Activated T-cell treated with anti-CD3 and anti-CD28 coated beads, Interleukin-2, amount 50 U/mL, for 72 hours (primary cell): ENCODE results near the gene SLC7A11. TPM values are rescaled to one million over a fixed set of nuclear protein-coding genes. Genes with fewer than 3 reads are reported as not detected.

Source experiments
- ATAC-seq, 2 donors: fragments of 150-1000 bp; cut with Tn5 transposase; replicated peaks in 1 of 2; 2 replicates each; pipeline ENCODE4 v1.10.0; 2021; ENCODE audit warnings: moderate library complexity in 2 of 2, mild to moderate bottlenecking in 1 of 2
- DNase-seq, 2 donors: peaks; one replicate each; pipeline ENCODE4 v3.0.0; 2021 to 2022; ENCODE audit warnings: mixed read lengths in 1 of 2
- H3K27ac Mint-ChIP-seq: one replicate; pipeline ENCODE4 v1.8.0; 2022; ENCODE audit warnings: mild to moderate bottlenecking, moderate library complexity, mixed read lengths
- H3K27me3 Mint-ChIP-seq: one replicate; pipeline ENCODE4 v1.8.0; 2022; ENCODE audit warnings: low read depth, mixed read lengths
- H3K36me3 Mint-ChIP-seq, 2 donors: one replicate each; pipeline ENCODE4 v1.8.0; 2022; ENCODE audit warnings: mixed read lengths in 2 of 2, mild to moderate bottlenecking in 1 of 2; ENCODE audit not compliant: insufficient read depth in 2 of 2
- H3K4me1 Mint-ChIP-seq: one replicate; pipeline ENCODE4 v1.8.0; 2022; ENCODE audit warnings: low read depth, mixed read lengths
- H3K4me3 Mint-ChIP-seq, 2 donors: one replicate each; pipeline ENCODE4 v1.8.0; 2022; ENCODE audit warnings: mild to moderate bottlenecking in 2 of 2, mixed read lengths in 2 of 2, moderate library complexity in 2 of 2
- H3K9me3 Mint-ChIP-seq, 2 donors: one replicate each; pipeline ENCODE4 v1.8.0; 2022; ENCODE audit warnings: mixed read lengths in 2 of 2
- total RNA-seq, 2 donors: library from RNA; stranded (reverse); gene quantifications; one replicate each; pipeline ENCODE4 v1.2.3, GENCODE V29; 2022

The SLC7A11 gene
- total RNA-seq, 2 donors from 2014 or later, result 13.8 to 15.4 TPM

DNA sequence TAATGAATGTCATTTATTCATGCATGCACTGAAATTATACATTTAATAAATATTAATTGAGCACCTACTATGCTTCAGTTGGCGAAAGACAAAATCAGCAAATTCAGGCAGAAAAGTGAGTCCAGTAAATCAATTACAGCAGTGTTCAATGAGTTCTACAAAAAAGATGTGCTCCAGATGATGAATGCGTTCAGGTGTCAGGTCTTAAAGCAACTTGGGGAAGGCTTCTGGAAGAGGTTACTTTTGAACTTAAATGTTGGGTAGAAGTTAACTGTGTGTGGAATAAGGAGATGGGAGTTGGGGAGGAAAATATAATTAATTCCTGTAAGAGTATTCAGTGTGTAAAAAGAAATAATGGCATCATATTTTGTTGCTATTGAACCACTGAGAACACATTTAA lies 79.0 kb downstream of the SLC7A11 start:
- Mint-ChIP-seq H3K27ac (no peak overlapping the region), H3K9me3 (peaks cover 0 to 1% of the 10 kb centered on the region in 2 donors), H3K36me3 (no peaks in the 10 kb centered on the region), H3K4me1 (no peaks in the 10 kb centered on the region), H3K27me3 (no peaks in the 10 kb centered on the region), H3K4me3 (no peak overlapping the region)
- DNase-seq (no peak), ATAC-seq (no peak)

DNA sequence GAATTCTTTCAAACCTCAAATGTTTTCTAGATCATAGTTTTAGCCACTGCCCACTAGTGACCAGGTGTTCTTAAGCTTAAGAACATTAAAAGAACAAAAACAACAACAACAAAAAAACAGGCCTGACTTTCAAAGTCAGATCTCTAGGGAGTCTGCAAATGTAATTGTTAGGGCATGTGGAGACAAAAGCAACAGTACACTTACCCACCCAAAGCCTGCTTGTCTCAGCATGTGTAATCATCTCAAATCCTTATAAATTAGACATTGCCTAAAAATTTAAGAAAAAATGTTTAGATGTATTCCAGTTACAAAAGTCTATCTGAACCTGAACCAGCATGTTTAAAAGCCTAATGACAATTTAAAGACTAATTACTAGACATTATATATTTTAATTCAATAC lies 79.9 kb downstream of the SLC7A11 start:
- no peaks in the 10 kb centered on the region for H3K36me3 Mint-ChIP-seq
- H3K4me3 Mint-ChIP-seq, result no peak overlapping the region
- no peak overlapping the region for H3K27ac Mint-ChIP-seq

DNA sequence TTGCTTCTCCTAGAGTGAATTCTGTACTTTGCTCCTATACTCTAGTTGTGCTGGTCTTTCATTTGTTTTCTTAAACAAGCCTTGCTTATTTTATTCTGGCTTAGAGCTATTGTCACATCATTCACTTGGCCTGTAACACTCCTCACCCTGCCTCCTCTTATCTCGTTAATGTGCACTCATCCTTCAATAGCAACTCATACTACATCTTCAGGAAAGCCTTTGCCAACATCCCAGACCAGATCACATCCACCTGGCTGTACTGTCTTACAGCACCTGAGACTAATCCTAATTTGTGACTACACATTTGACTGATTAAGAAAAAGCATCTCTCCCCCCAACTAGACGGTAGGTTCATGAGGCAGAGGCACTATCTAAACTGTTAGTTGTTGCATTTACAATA lies 80.8 kb downstream of the SLC7A11 start:
- DNase-seq (no peak), ATAC-seq (no peak)
- no peak overlapping the region for H3K27ac Mint-ChIP-seq
- peaks cover 0 to 1% of the 10 kb centered on the region in 2 donors for H3K9me3 Mint-ChIP-seq
- H3K36me3 Mint-ChIP-seq, result no peaks in the 10 kb centered on the region
- H3K27me3 Mint-ChIP-seq, result no peaks in the 10 kb centered on the region
- no peaks in the 10 kb centered on the region for H3K4me1 Mint-ChIP-seq
- no peak overlapping the region for H3K4me3 Mint-ChIP-seq

More for the DNA sequence above, 79.9 kb downstream of the SLC7A11 start:
- no peak for ATAC-seq
- Mint-ChIP-seq H3K4me1 (no peaks in the 10 kb centered on the region), H3K27me3 (no peaks in the 10 kb centered on the region), H3K9me3 (peaks cover 0 to 1% of the 10 kb centered on the region in 2 donors)
- DNase-seq, result no peak

DNA sequence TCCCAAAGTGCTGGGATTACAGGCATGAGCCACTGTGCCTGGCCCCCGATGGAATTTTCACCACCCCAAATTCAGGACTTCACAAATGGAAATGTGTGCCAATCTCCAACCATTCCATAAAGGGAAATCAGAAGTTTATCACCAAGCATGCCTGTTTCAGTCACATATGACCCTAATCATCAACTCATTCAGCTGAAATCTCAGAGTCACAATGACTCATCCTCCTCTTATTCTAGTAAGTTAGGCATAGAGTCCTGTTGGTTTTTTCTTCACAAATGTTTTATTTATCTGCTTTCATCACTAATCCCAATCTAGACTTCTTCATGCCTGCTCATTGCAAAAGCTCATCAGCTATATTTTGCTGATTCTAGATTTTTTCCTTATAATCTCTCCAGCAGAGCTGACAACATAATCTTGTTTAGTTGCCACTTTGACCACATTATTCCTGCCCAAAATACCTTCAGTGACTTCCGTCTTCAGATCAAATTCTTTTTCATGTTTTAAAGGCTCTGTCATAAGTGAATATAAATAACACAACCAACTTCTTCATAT lies 83.3 kb downstream of the SLC7A11 start:
- H3K4me1 Mint-ChIP-seq, result no peaks in the 10 kb centered on the region
- H3K4me3 Mint-ChIP-seq, result no peak overlapping the region
- no peak for DNase-seq
- ATAC-seq, result no peak
- H3K9me3 Mint-ChIP-seq, result peaks cover 0 to 1% of the 10 kb centered on the region in 2 donors
- no peaks in the 10 kb centered on the region for H3K36me3 Mint-ChIP-seq
- H3K27ac Mint-ChIP-seq, result no peak overlapping the region
- H3K27me3 Mint-ChIP-seq, result no peaks in the 10 kb centered on the region

DNA sequence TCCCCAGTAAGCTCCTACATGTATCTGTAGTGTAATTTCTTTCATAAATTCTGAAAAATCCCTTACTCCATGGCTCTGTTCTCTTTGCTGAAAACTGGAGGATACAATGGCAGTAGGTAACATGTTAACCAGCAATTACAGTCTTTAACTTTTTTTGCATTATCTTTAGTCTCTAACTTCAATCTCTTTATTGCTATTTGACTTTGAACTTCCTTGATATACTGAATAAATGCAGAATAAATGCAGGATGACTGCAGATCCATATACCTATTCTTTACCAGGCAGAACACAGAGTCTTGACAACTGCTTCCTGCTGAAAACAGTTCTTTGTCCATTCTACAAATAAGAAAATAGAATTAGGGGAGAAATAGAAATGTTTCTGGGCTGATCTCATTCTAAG lies 101.3 kb downstream of the SLC7A11 start:
- Mint-ChIP-seq H3K36me3 (no peaks in the 10 kb centered on the region), H3K9me3 (peaks cover 0 to 3% of the 10 kb centered on the region in 2 donors)
- no peak for DNase-seq

DNA sequence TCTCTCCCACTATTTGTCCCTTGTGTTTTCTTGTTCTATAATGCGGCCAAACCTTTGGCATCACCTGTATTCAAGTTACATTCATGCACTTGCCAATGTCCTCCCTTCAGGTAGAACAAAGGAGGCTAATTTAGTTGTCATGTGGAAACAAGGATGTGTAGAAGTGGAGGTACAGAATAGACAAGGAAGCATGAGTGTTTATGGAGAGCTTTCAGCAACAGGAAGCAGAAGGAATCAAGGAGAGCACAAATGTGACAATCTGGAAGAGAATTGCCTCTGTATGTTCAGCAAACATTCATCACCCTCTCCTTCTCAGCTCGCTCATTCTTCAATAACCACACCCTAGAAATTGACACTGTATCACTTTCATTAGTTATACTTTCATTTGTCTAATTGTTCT lies 103.4 kb downstream of the SLC7A11 start:
- no peaks in the 10 kb centered on the region for H3K36me3 Mint-ChIP-seq
- H3K4me1 Mint-ChIP-seq, result no peaks in the 10 kb centered on the region
- DNase-seq (no peak), ATAC-seq (no peak)
- H3K27ac Mint-ChIP-seq, result no peak overlapping the region
- peaks cover 0 to 3% of the 10 kb centered on the region in 2 donors for H3K9me3 Mint-ChIP-seq
- H3K27me3 Mint-ChIP-seq, result peaks cover 13% of the 10 kb centered on the region
- H3K4me3 Mint-ChIP-seq, result no peak overlapping the region

More for the DNA sequence above, 101.3 kb downstream of the SLC7A11 start:
- no peaks in the 10 kb centered on the region for H3K4me1 Mint-ChIP-seq
- H3K27me3 Mint-ChIP-seq, result peaks cover 13% of the 10 kb centered on the region
- H3K27ac Mint-ChIP-seq, result no peak overlapping the region
- ATAC-seq, result no peak
- no peak overlapping the region for H3K4me3 Mint-ChIP-seq

DNA sequence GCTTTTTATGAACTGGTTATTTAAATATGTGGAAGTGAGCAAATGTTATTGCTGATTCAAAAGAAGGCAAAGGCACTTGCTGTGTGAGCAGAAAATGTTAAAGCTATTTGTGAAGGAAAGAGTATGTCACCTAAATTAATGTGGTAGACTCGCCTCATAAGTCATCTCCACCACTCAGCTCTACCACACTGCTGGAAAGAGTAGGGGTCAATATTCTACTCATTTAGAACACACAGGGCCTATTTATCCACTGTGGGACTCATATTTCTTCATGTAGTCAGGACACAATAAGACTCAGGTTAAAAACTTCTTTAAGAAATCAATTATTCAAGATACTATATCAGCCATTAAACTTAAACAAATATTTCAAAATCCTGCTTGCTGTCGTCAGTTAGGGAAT lies 106.5 kb downstream of the SLC7A11 start:
- ATAC-seq (no peak), DNase-seq (no peak)
- H3K4me3 Mint-ChIP-seq, result no peak overlapping the region
- peaks cover under 1% of the 10 kb centered on the region for H3K27me3 Mint-ChIP-seq
- no peak overlapping the region for H3K27ac Mint-ChIP-seq
- peaks cover 5 to 7% of the 10 kb centered on the region in 2 donors for H3K9me3 Mint-ChIP-seq
- no peaks in the 10 kb centered on the region for H3K4me1 Mint-ChIP-seq
- H3K36me3 Mint-ChIP-seq, result peaks cover 0 to 2% of the 10 kb centered on the region in 2 donors

DNA sequence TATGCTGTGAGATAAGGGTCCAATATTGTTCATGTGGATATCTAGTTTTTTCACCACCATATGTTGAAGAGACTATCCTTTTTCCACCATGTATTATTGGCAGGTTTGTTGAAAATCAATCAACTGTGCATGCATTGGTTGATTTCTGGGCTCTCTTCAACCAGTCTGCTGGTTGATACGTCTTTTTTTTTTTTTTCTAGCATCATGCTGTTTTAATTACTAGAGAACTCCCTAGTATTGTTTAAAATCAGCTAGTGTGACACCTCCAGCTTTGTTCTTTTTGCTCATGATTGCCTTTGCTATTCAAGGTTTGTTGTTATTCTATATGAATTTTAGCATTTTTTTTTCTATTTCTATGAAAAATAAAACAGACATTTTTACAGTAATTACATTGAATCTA lies 123.9 kb downstream of the SLC7A11 start:
- no peak for ATAC-seq
- Mint-ChIP-seq H3K9me3 (peaks cover 5% of the 10 kb centered on the region in 2 donors), H3K27me3 (no peaks in the 10 kb centered on the region), H3K27ac (no peak overlapping the region), H3K4me3 (no peak overlapping the region), H3K4me1 (no peaks in the 10 kb centered on the region), H3K36me3 (no peaks in the 10 kb centered on the region)
- no peak for DNase-seq

DNA sequence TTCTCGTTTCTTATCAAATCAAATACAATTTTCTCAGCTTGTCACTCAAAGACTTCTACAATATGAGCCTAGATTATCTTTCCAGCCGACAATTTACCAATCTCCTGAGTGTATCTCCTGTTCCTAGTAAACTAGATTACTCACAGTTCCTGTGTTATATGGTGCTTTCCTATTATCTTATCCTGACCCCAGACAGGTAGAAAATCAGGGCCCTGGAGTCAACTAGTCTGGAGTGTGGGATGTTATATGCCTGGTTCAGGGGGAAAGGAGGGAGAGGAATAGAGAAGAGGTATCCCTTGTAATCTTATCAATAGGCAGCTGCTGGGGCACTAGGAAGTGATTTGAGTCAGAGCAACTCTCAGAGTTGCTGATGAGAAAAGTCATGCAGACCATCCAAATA lies 127.1 kb downstream of the SLC7A11 start:
- DNase-seq (no peak), ATAC-seq (no peak)
- Mint-ChIP-seq H3K4me3 (no peak overlapping the region), H3K4me1 (no peaks in the 10 kb centered on the region), H3K27ac (no peak overlapping the region), H3K9me3 (no peaks in the 10 kb centered on the region), H3K27me3 (no peaks in the 10 kb centered on the region), H3K36me3 (no peaks in the 10 kb centered on the region)

DNA sequence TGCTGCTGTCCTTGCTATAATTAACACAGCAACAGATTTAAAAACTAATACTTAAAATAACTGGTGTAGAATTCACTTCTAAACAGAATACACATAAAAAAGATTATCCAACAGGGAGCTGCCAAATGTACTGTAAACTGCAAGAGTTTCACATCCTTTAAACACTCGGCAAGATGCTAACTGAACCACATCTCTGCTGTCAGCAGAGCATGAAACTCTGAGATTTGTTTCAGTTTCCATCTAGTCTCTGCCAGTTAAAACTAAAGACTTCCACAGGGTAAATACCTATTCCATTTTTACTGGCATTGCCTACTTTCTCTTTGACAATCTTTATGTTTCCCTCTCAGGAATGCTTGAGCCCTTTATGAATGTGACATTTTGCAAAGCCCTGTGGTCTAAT lies 127.7 kb downstream of the SLC7A11 start:
- no peak overlapping the region for H3K27ac Mint-ChIP-seq

More for the DNA sequence above, 127.7 kb downstream of the SLC7A11 start:
- ATAC-seq, result no peak
- H3K36me3 Mint-ChIP-seq, result no peaks in the 10 kb centered on the region
- no peak for DNase-seq
- H3K27me3 Mint-ChIP-seq, result no peaks in the 10 kb centered on the region
- no peak overlapping the region for H3K4me3 Mint-ChIP-seq
- H3K9me3 Mint-ChIP-seq, result no peaks in the 10 kb centered on the region
- no peaks in the 10 kb centered on the region for H3K4me1 Mint-ChIP-seq
